ENCODE results near the gene IRX6. TPM values are rescaled to one million over a fixed set of nuclear protein-coding genes. Genes with fewer than 3 reads are reported as not detected.

Gene IRX6
- total RNA-seq, 1 experiment from 2014 or later: not detected

GRCh38 chr16:55294931-55295342, 29.1 kb upstream of the IRX6 start:
- H4K91ac ChIP-seq (ENCODE audit: insufficient read length, low read depth, low read length): no peak overlapping the region
- no peak overlapping the region for H4K8ac ChIP-seq (replicated peaks; ENCODE audit: insufficient read length, low read depth, low read length)
- Mint-ChIP-seq H3K27me3 (ENCODE audit: low read depth) (peaks cover 6% of the 10 kb centered on the region), H3K9me3 (peaks cover 6% of the 10 kb centered on the region in 2 experiments; a peak in 4 of 5 replicates), H3K4me1 (peaks cover 31 to 38% of the 10 kb centered on the region in 2 experiments), H3K4me3 (no peak overlapping the region), H3K36me3 (ENCODE audit: insufficient read depth in 1 of 3, low read depth in 3 of 3) (peaks cover 0 to 6% (median 3%) of the 10 kb centered on the region in 3 experiments; a peak in 4 of 7 replicates), H3K27ac (peak overlapping the region in 1 of 3 experiments; percentile 28; a peak in 1 of 7 replicates)
- no peak overlapping the region for H2BK20ac ChIP-seq (ENCODE audit: low read depth, low read length, poor library complexity, severe bottlenecking)
- no peaks in the 10 kb centered on the region for H3K9me3 ChIP-seq (ENCODE audit: control insufficient read depth, low read depth, low read length)
- H3K79me1 ChIP-seq (ENCODE audit: insufficient read depth, low read depth, low read length, poor library complexity, severe bottlenecking): no peaks in the 10 kb centered on the region
- H2AFZ ChIP-seq (ENCODE audit: low read length): no peak overlapping the region
- no peak overlapping the region for H3T11ph ChIP-seq (ENCODE audit: low read length)
- H3K9ac ChIP-seq (ENCODE audit: extremely low read depth, insufficient read length, low read length): no peak overlapping the region
- no peak overlapping the region for H3K18ac ChIP-seq (ENCODE audit: insufficient read length, low read depth, low read length)
- no peak overlapping the region for H2BK12ac ChIP-seq (ENCODE audit: insufficient read length, low read depth, low read length)
- H3K4me1 ChIP-seq (ENCODE audit: insufficient read depth, low read length): peaks cover 6% of the 10 kb centered on the region; the same call in 1 of the 2 replicates
- no peaks in the 10 kb centered on the region for H3K23me2 ChIP-seq (ENCODE audit: insufficient read length, low read depth, low read length, poor library complexity, severe bottlenecking)
- no peak overlapping the region for H2BK120ac ChIP-seq (ENCODE audit: low read depth, low read length, poor library complexity, severe bottlenecking)
- H3K23ac ChIP-seq (ENCODE audit: insufficient read length, low read depth, low read length): no peak overlapping the region
- no peaks in the 10 kb centered on the region for H3K27me3 ChIP-seq (ENCODE audit: insufficient read depth, low read length)
- H3K27ac ChIP-seq (ENCODE audit: insufficient read length, low read depth, low read length): no peak overlapping the region
- no peaks in the 10 kb centered on the region for H3K79me2 ChIP-seq (ENCODE audit: insufficient read depth, low read length)
- DNase-seq: no peak
- no peak overlapping the region for H3K56ac ChIP-seq (ENCODE audit: insufficient read length, low read depth, low read length)
- no peak overlapping the region for H2BK5ac ChIP-seq (ENCODE audit: insufficient read length, low read length)
- no peak for TF ChIP-seq CTCF (conservative IDR thresholded peaks at IDR 0.05)
- no peak overlapping the region for H2AK5ac ChIP-seq (ENCODE audit: insufficient read length, low read length)
- no peak overlapping the region for H3K4ac ChIP-seq (ENCODE audit: low read depth, low read length)
- H3K14ac ChIP-seq (ENCODE audit: insufficient read depth, low read length): no peak overlapping the region
- WGBS (ENCODE audit: extremely low coverage, insufficient read length, low lambda C conversion rate): no CpG with 5 or more reads among the region's 4 CpGs
- H2BK15ac ChIP-seq (ENCODE audit: low read depth, low read length): no peak overlapping the region
- H4K20me1 ChIP-seq (ENCODE audit: control insufficient read depth, insufficient read depth, insufficient read length): no peaks in the 10 kb centered on the region
- H4K5ac ChIP-seq (ENCODE audit: insufficient read length, low read depth, low read length): no peak overlapping the region
- H3K4me2 ChIP-seq (ENCODE audit: insufficient read depth, insufficient read length, low read length): no peak overlapping the region
